NCI-H146 treated with DMSO at 0.1 percent for 48 hours (cell line): ENCODE measurements around the gene TGM5.
"Not testable (repeated sequence)": the region's sequence is repeated elsewhere in the genome, so short reads cannot be mapped to it uniquely, and the experiment has no call there.

ENCODE experiments used
- DNase-seq: peaks from one replicate; lab custom pipeline; 2025; ENCODE audit not compliant: unreplicated experiment; lab: John Stamatoyannopoulos, UW

The TGM5 gene

DNA sequence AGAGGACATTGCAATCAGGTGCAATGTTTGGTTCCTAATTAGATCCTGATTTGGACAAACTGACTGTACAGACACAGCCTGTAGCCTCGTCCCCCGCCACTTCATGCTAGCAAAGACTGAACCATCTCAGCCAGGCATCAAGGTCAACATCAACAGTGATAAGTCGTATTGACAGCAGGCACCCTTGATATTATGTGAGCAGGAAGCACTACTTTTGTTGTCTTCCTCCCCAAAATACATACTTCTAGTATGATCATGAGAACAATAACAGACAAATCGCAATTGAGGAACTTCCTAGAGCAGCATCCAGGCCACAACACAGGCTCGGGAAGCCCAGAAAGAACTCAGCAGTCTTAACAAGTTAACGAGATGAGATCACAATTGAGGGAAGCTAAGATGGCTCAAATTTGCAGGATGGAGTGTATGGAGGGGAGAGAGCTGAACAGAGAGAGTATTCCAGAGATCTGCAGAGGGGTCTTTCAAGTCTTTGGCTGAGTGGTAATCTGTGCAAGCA is 20.4 kb downstream of the TGM5 start:
- no peak for DNase-seq

DNA sequence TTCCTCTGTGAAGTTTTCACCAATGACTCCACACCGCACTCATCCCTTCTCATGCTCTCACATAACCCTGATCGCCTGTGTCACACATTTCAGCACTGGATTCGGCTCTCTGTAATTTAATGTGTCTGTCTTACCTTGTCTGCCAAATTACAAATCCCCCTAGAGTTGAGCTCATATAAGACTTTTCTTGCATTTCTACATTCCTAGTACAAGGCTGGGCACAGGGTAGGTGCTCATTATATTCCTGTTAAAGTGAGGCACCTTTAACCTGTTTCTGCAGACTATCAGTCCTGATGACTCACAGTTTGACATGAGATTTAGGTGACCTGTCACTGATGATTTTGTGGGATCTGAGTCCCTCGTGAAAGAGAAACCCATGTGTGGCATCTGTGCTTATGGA is 22.6 kb downstream of the TGM5 start:
- no peak for DNase-seq

- DNase-seq: no peak
Measured at GRCh38 chr15:43243020-43243645, 23.6 kb downstream of the TGM5 start.

DNA sequence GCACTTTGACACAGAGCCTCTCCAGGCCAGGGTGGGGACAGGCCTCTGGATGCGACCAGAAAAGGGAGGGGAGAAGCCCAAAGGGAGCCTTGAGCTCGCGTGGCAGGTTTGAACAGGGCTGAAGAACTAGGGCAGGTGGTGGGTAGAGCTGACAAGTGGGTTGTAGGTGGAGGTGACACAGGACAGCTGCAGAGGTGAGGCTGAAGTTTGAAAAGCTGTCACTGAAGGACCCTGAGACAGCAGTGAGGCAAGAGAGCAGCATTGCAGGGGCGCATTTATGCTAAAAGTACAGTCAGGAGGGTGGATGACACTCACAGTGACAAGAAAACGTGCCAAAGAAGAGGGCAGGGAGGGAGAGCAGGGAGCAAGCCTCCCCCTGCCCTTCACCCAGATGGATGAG is 24.1 kb downstream of the TGM5 start:
- DNase-seq: no peak

DNA sequence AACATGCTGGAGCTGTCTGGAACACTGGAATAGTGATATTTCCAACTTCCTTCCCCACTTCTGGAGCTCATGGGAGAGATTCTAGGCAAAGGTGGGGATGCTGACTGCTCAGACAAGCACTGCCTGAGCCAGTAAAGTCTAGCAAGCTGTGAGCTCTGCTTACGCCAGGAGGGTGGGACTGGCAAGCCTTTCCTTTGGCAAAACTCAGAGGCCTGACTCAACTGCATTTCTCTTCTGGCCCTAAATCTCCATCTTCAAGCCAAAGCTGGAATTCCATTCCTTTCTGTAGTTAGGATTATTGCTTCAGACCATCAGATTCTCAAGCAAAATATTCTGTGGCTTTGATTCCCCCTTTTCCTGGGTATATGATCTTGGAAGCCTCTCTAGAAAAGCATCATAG is 25.6 kb downstream of the TGM5 start:
- no peak for DNase-seq

DNA sequence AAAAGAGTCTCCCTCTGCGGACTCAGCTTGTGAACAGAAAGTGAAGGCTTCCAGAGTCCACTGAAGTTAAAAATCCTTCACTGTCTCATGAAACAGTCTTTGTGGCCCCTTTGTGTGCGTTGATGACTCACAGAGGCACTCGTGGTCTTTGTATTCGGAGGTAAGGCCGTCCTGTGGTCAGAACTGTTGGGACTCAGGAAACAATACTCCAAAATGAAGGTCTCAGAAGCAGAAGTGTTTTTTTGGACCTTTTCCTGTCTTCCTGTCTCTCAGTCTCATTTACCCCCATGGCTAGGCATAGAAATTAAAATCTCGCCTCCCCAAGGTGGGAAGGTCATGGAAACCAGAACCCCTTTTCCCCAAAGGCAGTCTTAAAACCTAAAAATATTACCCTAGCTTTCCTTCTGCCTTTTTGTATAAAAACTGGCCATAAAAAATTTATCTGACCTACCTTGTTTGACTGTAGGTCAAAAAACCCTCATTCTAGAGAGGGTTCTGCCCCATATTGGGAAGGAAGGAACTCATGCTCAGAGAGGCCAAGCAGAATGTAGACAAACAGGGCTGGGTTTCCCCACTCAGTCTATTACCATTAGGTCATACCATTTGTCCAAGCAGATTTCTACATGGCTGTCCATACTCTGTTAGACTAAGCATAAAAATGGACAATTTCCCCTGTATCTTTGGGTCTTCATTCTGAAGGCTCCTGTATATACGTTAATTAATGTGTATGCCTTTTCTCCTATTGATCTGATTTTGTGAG is 26.8 kb downstream of the TGM5 start:
- DNase-seq: no peak

DNA sequence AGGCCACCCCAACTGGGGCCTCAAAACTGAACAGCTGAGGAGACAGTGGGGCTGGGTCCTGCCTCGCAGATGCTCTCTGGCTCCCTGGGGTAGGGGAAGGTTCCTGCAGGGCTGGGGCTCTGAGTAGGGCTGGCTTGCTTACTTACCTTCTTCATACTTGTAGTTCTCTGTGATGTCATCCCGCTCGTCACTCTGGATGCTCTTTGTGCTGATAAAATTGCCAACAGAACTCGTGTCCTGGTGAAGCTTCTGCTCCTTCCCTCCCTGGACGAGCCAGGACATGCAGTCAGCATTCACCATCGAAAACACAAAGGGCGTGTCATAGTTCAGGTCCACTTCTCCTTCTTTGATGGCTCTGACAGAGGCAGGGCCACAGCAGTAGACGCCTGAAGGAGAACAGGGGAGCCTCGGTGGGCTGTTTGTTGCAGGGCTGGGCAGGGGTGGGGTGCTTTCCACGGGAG is 28.0 kb downstream of the TGM5 start:
- no peak for DNase-seq

GRCh38 chr15:43237842-43238470 is 28.8 kb downstream of the TGM5 start:
- no peak for DNase-seq

DNA sequence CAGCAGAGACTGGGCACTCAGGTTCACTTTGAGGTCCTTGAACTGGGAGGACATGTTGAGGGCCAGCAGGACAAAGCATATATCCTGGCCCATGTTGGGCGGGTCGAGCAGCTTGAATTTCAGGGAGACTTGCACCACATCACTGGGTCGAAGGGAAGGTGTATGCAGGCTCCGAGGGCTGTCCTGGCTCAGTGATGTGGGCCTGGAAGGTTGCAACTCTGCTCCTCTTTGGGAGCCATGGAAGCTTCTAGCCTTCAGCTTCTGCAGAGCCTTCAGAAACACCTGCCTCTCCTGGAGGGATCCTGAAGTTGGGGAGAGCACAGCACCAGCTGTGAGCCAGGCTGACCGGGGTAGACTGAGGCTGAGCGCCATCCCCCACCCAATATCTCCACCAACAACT is 31.2 kb downstream of the TGM5 start:
- no peak for DNase-seq

DNA sequence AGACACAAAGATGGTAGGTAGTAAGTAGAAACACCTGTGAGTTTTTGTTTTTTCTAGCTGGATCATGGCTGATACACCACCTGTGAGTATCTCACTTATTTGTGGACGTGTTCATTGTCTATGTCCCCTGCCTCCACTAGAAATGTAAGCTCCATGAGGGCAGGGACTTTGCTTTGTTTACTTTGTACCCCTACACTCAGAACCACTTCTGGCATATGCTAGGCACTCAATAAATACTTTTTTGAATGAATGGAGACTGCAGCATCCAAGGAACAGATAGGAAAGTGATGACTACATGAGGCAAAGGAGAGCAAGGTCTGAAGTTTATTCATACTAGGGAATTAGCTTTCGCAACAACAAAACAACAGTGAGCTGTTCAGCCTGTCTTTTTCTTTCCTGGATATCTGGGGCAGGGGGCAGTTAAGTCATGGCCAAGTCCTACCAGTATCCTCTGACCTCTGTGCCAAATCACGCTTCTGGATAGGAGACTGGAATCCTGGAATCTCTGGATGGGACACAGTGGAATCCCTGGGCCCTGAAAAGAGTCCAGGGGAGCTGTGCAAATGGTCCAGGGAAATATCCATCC is 34.3 kb downstream of the TGM5 start:
- DNase-seq: no peak

GRCh38 chr15:43230640-43231115 is 36.0 kb downstream of the TGM5 start:
- DNase-seq: no peak

DNA sequence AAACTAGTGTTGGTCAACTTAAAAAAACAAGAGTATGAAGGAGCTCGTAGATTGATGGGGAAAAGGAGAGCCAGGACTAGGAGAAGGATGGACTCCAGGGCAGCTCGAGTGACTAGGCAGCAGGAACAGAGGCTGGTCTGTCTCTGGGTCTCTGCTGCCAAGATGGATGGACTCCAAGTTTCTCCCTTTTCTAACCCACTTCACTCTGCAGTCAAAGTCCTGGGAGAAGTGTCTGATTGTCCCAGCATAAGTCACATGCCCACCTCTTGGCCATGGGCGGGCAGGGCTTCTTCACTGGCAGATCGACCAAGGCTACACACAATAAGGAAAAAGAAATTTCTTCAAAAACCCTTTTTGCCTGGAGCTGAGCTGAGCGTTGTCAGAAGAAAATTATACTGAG is 36.8 kb downstream of the TGM5 start:
- no peak for DNase-seq

GRCh38 chr15:43226436-43227305 is 40.1 kb downstream of the TGM5 start:
- DNase-seq: no peak

- DNase-seq: not testable (repeated sequence)
Measured at GRCh38 chr15:43225950-43226255, 40.8 kb downstream of the TGM5 start.

DNA sequence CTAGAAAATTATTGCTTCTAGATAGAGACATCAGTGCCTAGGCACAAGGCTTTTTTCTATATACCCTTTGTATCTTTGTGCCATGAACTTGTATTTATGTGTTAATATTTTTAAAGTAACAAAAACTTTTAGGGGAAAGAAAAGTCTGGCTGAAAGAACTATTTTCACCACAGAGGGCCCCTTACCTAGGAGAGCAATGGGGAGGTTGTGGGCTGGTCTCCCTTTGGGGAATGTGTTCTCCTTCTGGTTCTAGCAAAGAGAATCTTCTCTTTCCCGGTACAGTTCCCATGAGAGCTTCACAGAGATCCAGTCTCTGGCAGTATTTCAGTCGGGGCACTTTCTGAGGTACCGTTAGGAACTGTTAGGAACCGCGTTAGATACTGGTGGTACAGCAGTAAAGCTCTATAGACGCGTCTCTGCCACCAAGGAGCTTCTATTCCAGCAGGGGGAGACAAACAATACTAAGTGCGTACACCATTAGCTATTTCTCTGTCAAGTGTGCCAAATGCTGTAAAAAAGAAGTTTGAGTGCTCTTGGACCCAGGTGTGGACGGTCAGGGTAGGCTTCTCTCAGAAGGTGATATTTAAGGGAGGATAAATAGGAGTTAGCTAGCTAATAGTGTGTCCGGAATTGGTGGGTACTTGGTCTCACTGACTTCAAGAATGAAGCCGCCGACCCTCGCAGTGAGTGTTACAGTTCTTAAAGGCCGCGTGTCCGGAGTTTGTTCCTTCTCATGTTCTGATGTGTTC is 41.4 kb downstream of the TGM5 start:
- no peak for DNase-seq

GRCh38 chr15:43221422-43221821 is 45.3 kb downstream of the TGM5 start:
- DNase-seq: no peak

DNA sequence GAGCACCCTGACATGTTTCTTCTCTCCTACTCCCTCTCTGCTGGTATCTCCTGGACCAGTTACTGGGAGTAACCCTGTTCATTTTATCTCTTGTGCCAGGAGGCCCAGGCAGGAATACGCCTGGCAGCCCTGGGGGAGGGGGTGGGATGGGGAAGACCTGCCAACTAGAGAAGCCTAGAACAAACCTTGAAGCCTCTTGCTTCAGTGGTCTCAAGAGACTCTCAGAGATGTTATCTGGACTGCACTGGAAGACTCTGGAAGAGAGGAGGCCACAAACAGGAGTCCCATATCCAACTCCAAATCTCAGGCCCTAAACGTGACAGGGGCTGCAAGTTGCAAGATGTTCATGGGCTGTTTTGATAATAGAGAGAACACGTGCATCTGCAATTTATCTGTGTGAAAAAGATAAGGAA is 45.7 kb downstream of the TGM5 start, which contains the start of gene EPB42:
Gene EPB42 (minus strand): TSS at position 28 of the 413 bp plus-strand sequence. CDS start 193 bp downstream, outside the sequence.
- DNase-seq: no peak

- DNase-seq: no peak
Measured at GRCh38 chr15:43219929-43220928, 46.5 kb downstream of the TGM5 start.
